ENCODE measurements around the gene SLC25A22.
A peak's percentile ranks its signal among the peaks of the same experiment; 100 is the strongest.

SLC25A22 gene

GRCh38 chr11:788953-789940 is 8.8 kb downstream of the SLC25A22 start:
- DNase-seq, result no peak

DNA sequence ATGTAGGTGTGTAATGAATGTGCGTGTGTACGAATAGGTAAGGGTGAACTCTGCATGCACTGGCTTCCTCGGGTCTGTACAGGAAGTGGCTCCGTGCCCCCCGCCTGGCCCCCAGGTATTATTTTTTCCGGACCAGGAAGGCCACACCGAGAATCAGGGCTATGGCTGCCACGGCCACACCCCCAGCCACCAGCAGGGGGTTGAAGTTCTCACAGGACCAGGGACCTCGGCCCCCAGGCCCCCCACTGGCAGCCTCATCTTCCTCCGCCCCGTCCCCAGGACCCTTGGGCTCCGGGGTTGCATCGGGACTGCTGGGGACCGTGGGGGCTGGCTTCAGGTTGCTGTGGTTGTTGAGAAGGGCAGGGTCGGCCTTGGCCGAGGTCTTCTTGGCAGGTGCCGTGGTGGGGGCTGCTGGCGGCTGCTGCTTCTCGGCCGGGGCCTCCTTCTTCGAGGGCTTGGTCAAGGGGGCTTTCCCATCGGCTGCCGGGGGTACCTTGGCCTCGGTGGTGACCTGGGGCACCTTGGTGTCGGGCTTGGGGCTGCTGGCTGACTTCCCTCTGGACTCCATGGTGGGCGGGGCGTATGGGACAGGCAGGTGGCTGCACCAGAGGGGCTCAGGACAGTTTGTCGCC is 10.0 kb downstream of the SLC25A22 start:
- no peak for DNase-seq

GRCh38 chr11:787084-787675 is 10.9 kb downstream of the SLC25A22 start:
- DNase-seq, result no peak

DNA sequence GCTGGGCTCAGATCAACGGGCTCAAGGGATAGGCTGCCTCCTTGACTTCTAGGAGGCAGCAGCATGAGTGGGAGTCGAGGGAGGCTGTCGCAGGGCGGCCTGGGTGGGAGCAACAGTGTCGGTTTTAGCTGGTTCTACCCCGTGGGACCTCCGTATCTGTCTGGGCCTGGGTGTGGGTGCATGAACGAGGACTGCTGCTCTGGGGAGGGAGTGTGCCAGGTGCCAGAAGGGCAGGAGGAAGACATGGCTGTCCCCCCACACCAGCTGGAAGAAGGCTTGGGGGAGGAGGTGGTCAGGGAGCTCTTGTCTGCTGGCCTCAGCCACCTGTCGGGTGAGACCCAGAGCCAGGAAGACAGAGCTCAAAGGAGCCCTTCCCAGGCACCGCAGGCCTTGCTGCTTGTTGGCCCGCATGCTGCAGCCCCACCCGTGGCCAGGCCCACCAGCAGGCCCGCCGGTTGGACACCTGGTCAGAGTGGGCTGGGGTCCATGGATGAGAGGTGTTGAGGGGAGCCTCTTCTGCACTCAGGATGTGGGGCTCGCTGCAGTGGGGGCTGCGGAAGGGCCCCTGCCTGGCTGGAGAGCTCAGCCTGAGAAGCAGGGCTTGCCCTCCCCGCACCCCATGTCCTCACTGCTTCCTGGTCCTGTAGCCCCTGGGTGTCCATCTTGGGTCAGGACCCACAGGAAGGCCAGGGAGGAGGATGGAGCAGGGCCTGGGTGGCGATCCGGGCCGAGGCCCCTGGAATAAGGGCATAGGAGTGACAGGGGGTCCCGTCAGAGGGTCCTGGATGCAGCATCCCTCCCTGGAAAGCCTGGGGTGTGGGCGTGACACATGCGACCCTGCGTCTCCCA is 11.6 kb downstream of the SLC25A22 start:
- DNase-seq, result no peak

DNA sequence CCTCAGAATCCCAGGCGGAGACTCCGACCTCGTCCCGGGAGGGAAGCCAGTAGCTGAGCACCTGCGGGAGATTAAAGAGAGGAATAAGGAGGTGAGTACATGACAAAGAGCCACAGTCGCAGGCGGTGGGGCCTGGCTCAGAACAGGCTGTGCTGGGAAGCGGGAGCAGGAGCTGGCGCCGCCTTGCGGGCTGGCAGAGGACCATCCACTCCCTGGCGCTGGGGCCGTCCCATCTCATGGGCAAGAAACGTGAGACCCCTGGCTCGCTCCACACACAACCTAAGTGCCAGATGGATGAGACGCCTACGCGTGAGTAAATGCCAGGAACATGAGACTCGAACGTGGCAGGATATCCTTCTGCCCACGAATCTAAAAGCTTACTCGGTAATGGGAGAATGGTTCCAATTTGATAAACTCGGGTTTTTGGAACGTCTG is 14.5 kb downstream of the SLC25A22 start:
- DNase-seq, result peak in 1 of 3 donors; percentile 79

DNA sequence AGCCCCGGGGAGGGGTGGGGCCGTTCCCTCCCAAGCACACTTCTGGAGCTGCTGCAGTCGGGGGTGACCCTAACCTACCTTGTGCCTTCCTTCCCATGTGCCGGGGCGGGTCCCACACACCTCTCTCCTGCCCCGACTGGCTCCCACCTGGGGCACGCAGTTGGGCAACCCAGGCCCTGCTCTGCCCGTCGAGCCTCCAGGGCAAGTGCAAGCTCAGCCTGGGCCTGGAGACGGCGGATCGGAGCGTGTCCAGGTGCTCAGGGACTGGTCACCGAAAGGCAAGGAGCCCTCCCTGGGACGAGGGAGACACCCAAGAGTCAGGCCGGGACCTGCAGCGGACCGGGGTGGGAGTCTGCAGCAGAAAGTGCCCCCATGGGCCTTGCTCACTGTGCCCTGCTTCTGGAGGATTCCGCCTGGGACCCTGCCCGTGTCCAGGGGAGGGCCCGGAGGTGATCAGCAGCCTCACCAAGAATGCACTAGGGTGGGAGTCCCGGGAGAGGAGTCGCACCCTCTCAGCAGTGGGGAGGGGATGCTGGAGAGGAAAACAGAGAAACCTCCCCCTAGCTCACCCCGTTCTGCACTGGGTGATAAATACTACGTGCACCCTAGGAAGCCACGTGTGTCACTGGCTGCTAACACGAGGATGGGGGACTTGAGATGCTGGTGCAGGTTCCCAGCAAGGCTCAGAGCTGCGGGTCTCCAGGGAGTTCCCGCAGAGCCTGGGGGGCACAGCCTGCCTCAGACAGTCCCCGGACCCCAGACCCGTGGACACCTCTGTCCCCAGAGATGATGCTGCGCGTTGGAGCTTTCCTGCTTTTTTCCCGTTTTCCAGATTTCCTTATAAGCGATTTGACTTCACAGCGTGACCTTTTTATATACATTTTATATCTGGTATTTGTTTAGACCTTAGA is 15.6 kb downstream of the SLC25A22 start:
- no peak for DNase-seq

- no peak for DNase-seq
These were observed 18.0 kb downstream of the SLC25A22 start for GRCh38 chr11:779955-780532.

- DNase-seq, result no peak
These were observed 18.8 kb downstream of the SLC25A22 start for GRCh38 chr11:778976-779954.

GRCh38 chr11:777288-778255 is 20.5 kb downstream of the SLC25A22 start, which contains the start of gene GATD1:
TSS of gene GATD1 (minus strand) at chr11:777487. CDS start at chr11:777462, 25 bp downstream.
- DNase-seq, result peak; percentile 95 to 98 (median 97)

GRCh38 chr11:776561-777287 is 21.4 kb downstream of the SLC25A22 start:
- peak; percentile 39 to 62 (median 42) for DNase-seq

DNA sequence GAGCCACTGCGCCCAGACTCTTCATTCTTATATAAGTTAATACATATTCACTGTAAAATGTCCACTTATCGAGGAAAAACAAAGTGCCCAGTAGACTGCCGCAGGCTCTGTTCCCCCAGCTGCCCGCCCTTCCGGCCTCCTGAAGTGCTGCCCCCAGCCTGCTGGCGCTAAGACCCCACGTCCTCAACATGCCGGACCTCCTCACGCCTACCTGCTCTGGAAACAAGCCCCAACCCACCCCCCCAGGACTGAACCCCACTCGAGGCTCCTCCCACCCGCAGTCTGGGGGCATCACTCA is 21.9 kb downstream of the SLC25A22 start:
- no peak for DNase-seq

DNA sequence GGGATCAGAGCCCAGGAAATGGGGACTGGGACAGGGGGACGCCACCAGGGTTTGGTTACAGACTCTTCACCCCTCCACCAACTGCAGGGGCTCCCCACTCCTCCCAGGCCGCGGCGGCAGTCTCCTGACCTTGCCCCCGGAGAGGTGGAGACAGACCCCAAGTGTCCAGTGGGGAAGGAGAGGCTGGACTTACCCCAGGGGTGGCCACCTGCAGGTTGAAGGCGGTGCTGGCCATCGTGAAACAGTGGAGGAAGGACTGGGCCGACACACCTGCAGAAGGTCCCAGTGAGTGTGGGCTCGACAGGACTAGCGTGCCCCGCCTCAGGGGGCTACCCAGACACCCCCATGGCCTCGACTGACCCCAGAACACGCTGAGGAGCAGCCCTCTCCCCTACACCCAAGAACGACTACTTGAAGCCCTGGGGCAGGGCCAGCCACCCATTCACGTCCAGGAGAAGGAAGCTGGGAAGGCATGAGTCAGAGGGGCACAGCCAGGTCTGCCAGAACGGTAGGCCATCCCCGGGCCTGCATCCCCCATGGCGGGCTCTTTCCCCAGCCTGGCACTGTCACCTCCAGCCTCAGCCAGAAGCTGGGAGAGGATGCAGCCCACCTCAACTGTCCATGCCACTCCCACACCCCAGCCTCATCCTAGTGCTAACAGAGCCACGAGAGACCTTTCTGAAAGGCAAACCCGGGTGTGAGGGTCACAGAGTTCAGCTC is 23.0 kb downstream of the SLC25A22 start:
- DNase-seq, result no peak

- DNase-seq, result no peak
These were observed 24.3 kb downstream of the SLC25A22 start for GRCh38 chr11:773830-774229.

- no peak for DNase-seq
These were observed 24.7 kb downstream of the SLC25A22 start for GRCh38 chr11:773425-773824.

GRCh38 chr11:772429-773390 is 25.4 kb downstream of the SLC25A22 start:
- DNase-seq, result no peak

- DNase-seq, result no peak
These were observed 26.4 kb downstream of the SLC25A22 start for GRCh38 chr11:771617-772204.

All from suppressor macrophage treated with lipopolysaccharide for 1 hour (primary cell).